Suprapubic skin (tissue), 4 donors: Measurements from ENCODE around the gene MARK4. TPM values are rescaled to one million over a fixed set of nuclear protein-coding genes. Genes with fewer than 3 reads are reported as not detected.

Source experiments
- DNase-seq, 2 donors: peaks; one replicate each; pipeline ENCODE4 v3.0.0-alpha.2; 2019; ENCODE audit warnings: low spot score in 2 of 2
- H3K27ac ChIP-seq: fragments of 200-600 bp; sonication (generic); one replicate; pipeline ENCODE4 v1.5.1; 2019
- H3K27me3 ChIP-seq: fragments of 200-600 bp; sonication (generic); one replicate; pipeline ENCODE4 v1.5.1; 2019
- H3K36me3 ChIP-seq: fragments of 200-600 bp; sonication (generic); one replicate; pipeline ENCODE4 v1.5.1; 2019
- H3K4me1 ChIP-seq: fragments of 200-600 bp; sonication (generic); one replicate; pipeline ENCODE4 v1.5.1; 2019
- H3K4me3 ChIP-seq: fragments of 200-600 bp; sonication (generic); one replicate; pipeline ENCODE4 v1.5.1; 2019; ENCODE audit warnings: mild to moderate bottlenecking
- H3K9me3 ChIP-seq: fragments of 200-600 bp; sonication (generic); one replicate; pipeline ENCODE4 v1.5.1; 2019
- EP300 ChIP-seq: sonication (generic); formaldehyde crosslinking; IDR thresholded peaks from one replicate; pipeline ENCODE4 v1.6.1; 2017; ENCODE audit warnings: antibody characterized with exemption
- POLR2A ChIP-seq, 2 donors: fragments of 450-650 bp; IDR thresholded peaks; one replicate each; pipeline ENCODE4 v1.6.1; 2017; ENCODE audit warnings: antibody characterized with exemption in 2 of 2, mild to moderate bottlenecking in 2 of 2, moderate library complexity in 2 of 2
- POLR2AphosphoS5 ChIP-seq, 3 donors: sonication (generic); formaldehyde crosslinking; IDR thresholded peaks; one replicate each; pipeline ENCODE4 v1.6.1; 2017; ENCODE audit warnings: antibody characterized with exemption in 3 of 3
- WGBS: methylation state at CpG from one replicate; pipeline ENCODE4 v1.1.5; 2018; 5-methylcytosine and 5-hydroxymethylcytosine counted together
- total RNA-seq, 4 donors: library from RNA; depleted of rRNA; stranded (reverse); fragments of >200 nt; gene quantifications; one replicate each; pipeline ENCODE4 v1.1.0, GENCODE V29; 2016
- TF ChIP-seq, protein P1 (sequence below), 2 donors: fragments of 200-600 bp in 1 of 2; fragments of 450-650 bp in 1 of 2; sonication (generic) in 1 of 2; IDR thresholded peaks; one replicate each; pipeline ENCODE4 v1.5.1; 2016 to 2019; ENCODE audit warnings: antibody characterized with exemption in 2 of 2, mild to moderate bottlenecking in 1 of 2, moderate library complexity in 1 of 2

Gene MARK4
- total RNA-seq, 4 donors from 2014 or later: 37.4 to 56.2 (median 49.0) TPM

DNA sequence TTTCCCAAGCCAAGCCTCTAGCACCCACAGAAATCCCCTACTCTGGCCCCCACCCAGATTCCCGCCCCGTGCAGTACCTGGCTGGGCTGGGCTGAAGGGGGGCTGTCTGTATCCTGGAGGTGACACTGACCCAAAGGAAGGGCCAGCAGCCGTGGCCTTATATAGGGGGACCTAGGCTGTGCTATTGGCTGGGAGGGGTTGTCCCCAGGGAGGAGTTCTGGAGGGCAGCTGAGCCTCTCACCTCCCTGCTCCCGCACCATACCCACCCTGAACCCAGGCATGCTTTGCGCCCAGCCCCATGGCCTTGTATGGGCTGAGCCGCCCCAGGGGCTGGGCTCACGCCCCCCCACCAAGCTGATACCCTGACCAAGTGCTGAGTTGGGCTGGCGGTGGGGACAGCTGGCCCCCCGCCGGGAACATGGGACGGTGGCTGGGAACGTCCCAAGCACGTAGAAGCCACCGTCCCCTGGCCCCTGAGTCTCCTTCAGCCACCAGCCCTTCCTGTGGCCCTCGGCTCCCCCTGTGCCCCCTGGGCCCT is 71.7 kb downstream of the MARK4 start, which contains the start of gene CKM:
TSS of gene CKM (minus strand) at position 132 of the 538 bp plus-strand sequence. CDS start 3,162 bp downstream, outside the sequence.
- no CpG with 5 or more reads among the region's 15 CpGs for WGBS
- H3K4me1 ChIP-seq: peaks cover 14% of the 10 kb centered on the region
- H3K4me3 ChIP-seq: peak within 1 kb of the TSS; percentile 27
- H3K36me3 ChIP-seq: no peaks in the 10 kb centered on the region
- TF ChIP-seq EP300 (no peak), POLR2A (IDR thresholded peaks at IDR 0.05) (no peak), POLR2AphosphoS5 (IDR thresholded peaks at IDR 0.05) (no peak)
- TF ChIP-seq, protein P1, sequence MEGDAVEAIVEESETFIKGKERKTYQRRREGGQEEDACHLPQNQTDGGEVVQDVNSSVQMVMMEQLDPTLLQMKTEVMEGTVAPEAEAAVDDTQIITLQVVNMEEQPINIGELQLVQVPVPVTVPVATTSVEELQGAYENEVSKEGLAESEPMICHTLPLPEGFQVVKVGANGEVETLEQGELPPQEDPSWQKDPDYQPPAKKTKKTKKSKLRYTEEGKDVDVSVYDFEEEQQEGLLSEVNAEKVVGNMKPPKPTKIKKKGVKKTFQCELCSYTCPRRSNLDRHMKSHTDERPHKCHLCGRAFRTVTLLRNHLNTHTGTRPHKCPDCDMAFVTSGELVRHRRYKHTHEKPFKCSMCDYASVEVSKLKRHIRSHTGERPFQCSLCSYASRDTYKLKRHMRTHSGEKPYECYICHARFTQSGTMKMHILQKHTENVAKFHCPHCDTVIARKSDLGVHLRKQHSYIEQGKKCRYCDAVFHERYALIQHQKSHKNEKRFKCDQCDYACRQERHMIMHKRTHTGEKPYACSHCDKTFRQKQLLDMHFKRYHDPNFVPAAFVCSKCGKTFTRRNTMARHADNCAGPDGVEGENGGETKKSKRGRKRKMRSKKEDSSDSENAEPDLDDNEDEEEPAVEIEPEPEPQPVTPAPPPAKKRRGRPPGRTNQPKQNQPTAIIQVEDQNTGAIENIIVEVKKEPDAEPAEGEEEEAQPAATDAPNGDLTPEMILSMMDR (IDR thresholded peaks at IDR 0.05): no peak
- H3K27ac ChIP-seq: no peak within 1 kb of the TSS
- no peak for DNase-seq
- H3K27me3 ChIP-seq: peaks cover 50% of the 10 kb centered on the region
- H3K9me3 ChIP-seq: no peaks in the 10 kb centered on the region

DNA sequence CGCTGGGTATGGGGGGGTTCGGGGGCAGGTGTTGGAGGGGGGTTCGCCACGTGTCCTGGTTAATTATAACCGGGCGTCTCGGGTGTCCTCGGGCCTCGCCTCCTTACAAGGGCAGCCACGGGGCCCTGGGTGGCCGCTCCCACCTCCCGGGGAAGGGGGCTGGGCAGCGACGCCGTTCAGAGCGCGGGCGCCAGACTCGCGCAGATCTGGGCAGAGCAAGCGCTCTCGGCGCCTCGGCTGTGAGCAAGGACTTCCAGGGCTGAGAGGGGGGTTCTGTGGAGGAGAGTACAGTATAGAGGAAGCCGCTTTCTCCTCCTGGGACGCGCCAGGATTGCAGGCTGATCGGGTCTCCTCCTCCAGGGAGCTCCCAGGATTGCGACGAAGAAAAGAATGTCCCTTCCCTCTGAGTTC is 72.6 kb downstream of the MARK4 start:
- no peak for TF ChIP-seq POLR2A (IDR thresholded peaks at IDR 0.05)
- 4% methylated on average over 18 of the region's 30 CpGs for WGBS
- peaks cover 44% of the 10 kb centered on the region for H3K27me3 ChIP-seq

DNA sequence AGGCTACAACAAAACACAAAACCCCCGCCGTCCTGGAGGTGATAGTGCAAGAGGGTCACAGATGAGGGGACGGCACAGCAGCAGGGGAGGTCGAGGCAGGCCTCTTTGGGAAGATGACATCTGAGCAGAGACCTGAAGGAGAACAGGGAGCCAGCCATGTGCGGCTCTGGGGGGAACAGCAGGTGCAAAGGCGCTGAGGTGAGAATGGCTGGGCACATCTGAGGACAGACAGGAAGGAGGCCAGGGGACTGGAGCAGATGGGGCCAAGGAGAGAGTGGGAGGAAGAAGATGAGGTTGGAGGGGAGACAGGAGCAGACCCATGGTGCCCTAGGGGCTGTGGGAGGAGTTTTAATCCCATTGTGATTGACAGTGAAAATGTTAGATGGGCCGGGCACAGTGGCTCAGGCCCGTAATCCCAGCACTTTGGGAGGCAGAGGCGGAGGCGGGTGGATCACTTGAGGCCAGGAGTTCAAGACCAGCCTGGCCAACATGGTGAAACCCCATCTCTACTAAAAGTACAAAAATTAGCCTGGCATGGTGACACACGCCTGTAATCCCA is 73.4 kb downstream of the MARK4 start:
- no peak for DNase-seq
- TF ChIP-seq POLR2AphosphoS5 (IDR thresholded peaks at IDR 0.05): no peak
- TF ChIP-seq, protein P1 (IDR thresholded peaks at IDR 0.05): no peak
- no peak for TF ChIP-seq POLR2A (IDR thresholded peaks at IDR 0.05)
- TF ChIP-seq EP300: no peak
- Histone ChIP-seq H3K27me3 (peaks cover 37% of the 10 kb centered on the region), H3K4me3 (no peak overlapping the region), H3K9me3 (no peaks in the 10 kb centered on the region), H3K27ac (no peak overlapping the region), H3K4me1 (peaks cover 14% of the 10 kb centered on the region), H3K36me3 (no peaks in the 10 kb centered on the region)
- 72% methylated on average over 11 of the region's 11 CpGs for WGBS

More for the DNA sequence above, 72.6 kb downstream of the MARK4 start:
- Histone ChIP-seq H3K27ac (no peak overlapping the region), H3K4me1 (peaks cover 14% of the 10 kb centered on the region), H3K36me3 (no peaks in the 10 kb centered on the region), H3K4me3 (peak overlapping the region; percentile 27), H3K9me3 (no peaks in the 10 kb centered on the region)
- DNase-seq: no peak

DNA sequence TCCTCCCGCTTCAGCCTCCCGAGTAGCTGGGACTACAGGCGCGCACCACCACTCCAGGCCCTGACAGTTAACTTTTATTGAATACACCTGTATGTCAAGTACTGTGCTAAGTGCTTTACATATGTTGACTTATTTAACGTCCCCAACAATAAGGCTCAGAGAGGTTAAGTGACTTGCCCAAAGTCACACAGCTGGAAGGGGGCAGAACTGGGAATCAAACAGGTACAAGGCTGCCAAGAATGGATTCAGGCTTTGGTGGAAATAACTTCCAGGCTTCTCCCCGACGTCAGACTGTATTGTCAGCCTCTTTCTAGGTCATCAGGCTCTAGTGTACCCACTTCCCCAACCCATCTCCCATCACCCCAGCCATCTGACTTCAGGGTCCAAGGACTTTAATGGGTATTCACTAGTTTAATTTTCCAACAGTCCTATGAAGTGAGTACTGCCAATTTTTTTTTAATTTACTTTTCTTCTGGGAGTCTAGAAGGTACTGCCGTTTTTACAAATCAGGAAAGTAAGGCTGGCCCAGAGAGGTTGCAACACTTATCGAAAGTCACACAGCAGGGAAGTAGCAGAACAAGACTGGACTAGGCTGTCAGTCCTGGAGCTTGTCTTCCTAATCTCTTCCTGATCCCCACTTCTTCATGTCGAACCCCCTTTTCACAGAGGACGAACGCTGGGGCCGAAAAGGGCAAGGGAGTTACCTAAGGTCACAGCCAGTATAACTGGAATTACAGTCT is 76.5 kb downstream of the MARK4 start:
- TF ChIP-seq, protein P1 (IDR thresholded peaks at IDR 0.05): no peak
- TF ChIP-seq EP300: no peak
- H3K9me3 ChIP-seq: no peaks in the 10 kb centered on the region
- peaks cover 26% of the 10 kb centered on the region for H3K27me3 ChIP-seq
- H3K27ac ChIP-seq: no peak overlapping the region
- peaks cover 14% of the 10 kb centered on the region for H3K4me1 ChIP-seq
- 72% methylated on average over 13 of the region's 13 CpGs for WGBS
- H3K4me3 ChIP-seq: no peak overlapping the region
- DNase-seq: no peak
- no peaks in the 10 kb centered on the region for H3K36me3 ChIP-seq

DNA sequence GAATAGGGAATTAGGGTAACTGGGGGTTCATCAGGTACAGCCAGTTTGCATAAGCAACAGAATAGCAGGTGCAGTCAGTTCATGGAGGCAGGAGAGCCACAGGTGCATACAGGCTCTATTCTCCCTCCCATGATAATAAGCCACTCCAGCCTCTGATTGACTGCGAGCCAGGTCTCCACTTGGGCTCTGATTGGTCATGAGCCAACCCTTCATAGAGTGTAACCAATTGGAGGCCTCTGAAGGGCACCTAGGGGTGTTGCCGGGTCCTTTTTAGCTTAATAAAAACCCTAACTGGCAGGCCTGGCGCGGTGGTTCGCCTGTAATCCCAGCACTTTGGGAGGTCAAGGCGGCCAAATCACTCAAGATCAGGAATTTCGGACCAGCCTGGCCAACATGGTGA is 80.3 kb downstream of the MARK4 start:
- DNase-seq: no peak
- H3K4me1 ChIP-seq: peaks cover under 1% of the 10 kb centered on the region
- H3K27ac ChIP-seq: no peak overlapping the region
- no peaks in the 10 kb centered on the region for H3K36me3 ChIP-seq
- TF ChIP-seq POLR2AphosphoS5 (IDR thresholded peaks at IDR 0.05) (no peak), POLR2A (IDR thresholded peaks at IDR 0.05) (no peak), EP300 (no peak)
- TF ChIP-seq, protein P1 (IDR thresholded peaks at IDR 0.05): no peak
- WGBS: 90% methylated on average over 5 of the region's 7 CpGs
- H3K9me3 ChIP-seq: no peaks in the 10 kb centered on the region
- no peaks in the 10 kb centered on the region for H3K27me3 ChIP-seq
- no peak overlapping the region for H3K4me3 ChIP-seq
